Activated CD4-positive, CD25-positive, alpha-beta regulatory T cell treated with anti-CD3 and anti-CD28 coated beads, Interleukin-2, amount 50 U/mL, for 16 hours (primary cell): Measurements from ENCODE around the gene RSRC2.
"Not testable (repeated sequence)": the region's sequence is repeated elsewhere in the genome, so short reads cannot be mapped to it uniquely, and the experiment has no call there.

Experiments used
- DNase-seq: peaks from one replicate; pipeline ENCODE4 v3.0.0-alpha.2; 2020; ENCODE audit warnings: low read depth, low spot score

RSRC2 gene, protein sequence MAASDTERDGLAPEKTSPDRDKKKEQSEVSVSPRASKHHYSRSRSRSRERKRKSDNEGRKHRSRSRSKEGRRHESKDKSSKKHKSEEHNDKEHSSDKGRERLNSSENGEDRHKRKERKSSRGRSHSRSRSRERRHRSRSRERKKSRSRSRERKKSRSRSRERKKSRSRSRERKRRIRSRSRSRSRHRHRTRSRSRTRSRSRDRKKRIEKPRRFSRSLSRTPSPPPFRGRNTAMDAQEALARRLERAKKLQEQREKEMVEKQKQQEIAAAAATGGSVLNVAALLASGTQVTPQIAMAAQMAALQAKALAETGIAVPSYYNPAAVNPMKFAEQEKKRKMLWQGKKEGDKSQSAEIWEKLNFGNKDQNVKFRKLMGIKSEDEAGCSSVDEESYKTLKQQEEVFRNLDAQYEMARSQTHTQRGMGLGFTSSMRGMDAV

GRCh38 chr12:122526683-122527477, at the start of gene RSRC2, which contains the start of gene KNTC1:
RSRC2 (minus strand) TSS chr12:122526936; CDS start chr12:122526853, 83 bp downstream.
KNTC1 (plus strand) TSS chr12:122527249; CDS start chr12:122530064, 2,815 bp downstream.
- DNase-seq: peak; percentile 99

GRCh38 chr12:122571821-122572220, 45.1 kb upstream of the RSRC2 start:
- DNase-seq: no peak

- DNase-seq: not testable (repeated sequence)
Observed at GRCh38 chr12:122570006-122570405, 43.3 kb upstream of the RSRC2 start.

GRCh38 chr12:122569288-122569687, 42.6 kb upstream of the RSRC2 start:
- no peak for DNase-seq

- DNase-seq: not testable (repeated sequence)
Observed at GRCh38 chr12:122566816-122567215, 40.1 kb upstream of the RSRC2 start.

- DNase-seq: no peak
Observed at GRCh38 chr12:122563361-122563760, 36.6 kb upstream of the RSRC2 start.

- DNase-seq: no peak
Observed at GRCh38 chr12:122560138-122560537, 33.4 kb upstream of the RSRC2 start.

- DNase-seq: no peak
Observed at GRCh38 chr12:122558745-122559641, 32.3 kb upstream of the RSRC2 start.

DNA sequence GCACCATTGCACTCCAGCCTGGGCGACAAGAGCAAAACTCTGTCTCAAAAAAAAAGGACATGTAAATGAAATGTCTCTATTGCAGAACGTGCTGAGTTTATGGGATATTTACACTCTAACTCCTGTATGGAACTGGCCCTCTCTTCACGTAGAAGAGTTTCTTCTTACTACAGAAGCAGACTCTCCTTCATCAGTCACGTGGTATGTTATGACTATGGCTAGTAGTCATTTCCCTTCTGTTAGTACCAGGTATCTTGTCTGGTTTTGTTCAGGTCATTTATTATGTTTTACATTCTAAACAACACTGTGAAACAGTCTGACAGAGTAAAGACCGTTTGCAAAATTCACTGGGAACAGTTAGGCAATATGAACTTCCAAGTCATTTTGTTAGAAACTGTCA, 20.6 kb upstream of the RSRC2 start:
- no peak for DNase-seq

DNA sequence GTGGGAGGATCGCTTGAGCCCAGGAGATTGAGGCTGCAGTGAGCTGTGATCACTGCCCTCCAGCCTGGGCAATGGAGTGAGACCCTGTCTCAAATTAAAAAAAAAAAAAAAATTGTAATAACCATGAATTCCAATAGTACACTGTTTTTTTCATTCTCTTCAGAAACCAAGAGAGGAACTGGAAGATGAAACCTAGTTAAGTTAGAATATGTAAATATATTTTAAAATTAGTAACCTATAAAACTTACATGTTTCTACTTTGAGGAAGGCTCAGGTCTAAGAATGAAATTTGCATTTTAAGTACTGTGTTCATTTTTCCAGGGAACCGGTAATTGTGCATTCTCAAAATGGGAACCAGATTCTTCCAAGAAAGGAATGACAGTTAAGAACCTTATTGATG, 19.1 kb upstream of the RSRC2 start:
- no peak for DNase-seq

- no peak for DNase-seq
Observed at GRCh38 chr12:122544537-122544936, 17.8 kb upstream of the RSRC2 start.

DNA sequence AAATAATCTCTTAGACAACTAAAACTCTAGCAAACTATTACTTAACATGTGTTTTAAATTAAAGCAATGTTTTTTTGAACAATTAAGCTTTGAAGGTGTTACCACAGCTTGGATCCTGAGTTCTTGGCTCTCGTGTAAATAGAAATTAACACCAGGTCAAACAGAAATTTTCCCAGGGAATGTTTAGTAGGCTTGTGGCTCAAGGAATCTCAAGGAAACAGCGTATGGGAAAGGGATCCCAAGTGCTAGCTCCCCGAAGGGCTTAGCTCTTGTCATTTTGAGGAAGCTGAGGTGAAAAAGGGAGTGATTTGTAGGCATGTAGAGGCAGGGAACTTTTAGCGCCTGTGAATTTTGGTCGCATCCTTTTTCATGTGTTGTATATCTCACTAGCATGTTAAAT, 11.8 kb upstream of the RSRC2 start:
- no peak for DNase-seq

DNA sequence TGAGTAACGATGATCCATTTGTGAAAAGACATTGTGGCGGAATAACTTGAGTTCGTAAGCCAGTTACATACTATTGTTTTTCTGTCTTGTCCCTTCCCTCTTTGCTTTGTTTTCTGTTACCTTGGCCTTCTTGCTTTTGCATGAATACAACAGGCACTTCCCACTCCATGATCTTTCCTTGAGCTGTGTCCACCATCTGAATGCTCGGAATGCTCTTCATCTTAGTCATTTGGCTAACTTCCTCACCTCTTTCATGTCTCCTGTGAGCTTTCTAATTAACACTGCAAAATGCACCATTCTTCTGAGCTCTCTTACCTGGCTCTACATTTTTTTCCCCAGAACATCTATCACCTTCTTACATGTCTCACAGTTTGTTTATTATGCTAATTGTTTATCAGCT, 10.3 kb upstream of the RSRC2 start:
- no peak for DNase-seq

GRCh38 chr12:122533856-122534255, 7.1 kb upstream of the RSRC2 start:
- DNase-seq: no peak

DNA sequence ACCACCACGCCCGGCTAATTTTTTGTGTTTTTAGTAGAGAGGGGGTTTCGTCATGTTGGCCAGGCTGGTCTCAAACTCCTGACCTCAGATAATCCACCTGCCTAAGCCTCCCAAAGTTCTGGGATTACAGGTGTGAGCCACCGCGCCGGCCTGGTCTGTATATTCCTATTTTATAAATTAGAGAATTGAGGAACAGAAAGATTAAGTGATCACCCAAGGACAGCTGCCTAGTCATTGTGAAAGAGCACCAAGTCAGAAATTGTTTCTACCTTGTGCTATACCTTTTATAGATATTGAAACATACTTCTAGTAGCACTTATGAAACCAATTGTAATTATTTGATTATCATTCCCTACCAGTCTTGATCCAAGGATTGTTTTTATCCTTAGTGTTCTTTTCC, 2.3 kb upstream of the RSRC2 start:
- no peak for DNase-seq

DNA sequence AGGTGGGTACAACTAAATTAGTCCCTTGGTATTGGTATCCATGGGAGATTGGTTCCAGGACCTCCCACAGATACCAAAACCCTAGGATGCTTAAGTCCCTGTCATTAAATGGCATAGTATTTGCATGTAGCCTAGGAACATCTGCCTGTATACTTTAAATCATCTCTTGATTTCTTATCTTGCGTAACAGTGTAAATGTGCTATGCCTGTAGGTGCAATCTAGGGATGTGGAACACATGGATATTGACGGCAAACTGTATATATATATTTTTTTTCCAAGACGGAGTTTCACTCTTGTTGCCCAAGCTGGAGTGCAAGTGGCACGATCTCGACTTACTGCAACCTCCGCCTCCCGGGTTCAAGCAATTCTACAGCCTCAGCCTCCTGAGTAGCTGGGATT, 1.8 kb upstream of the RSRC2 start:
- DNase-seq: no peak

DNA sequence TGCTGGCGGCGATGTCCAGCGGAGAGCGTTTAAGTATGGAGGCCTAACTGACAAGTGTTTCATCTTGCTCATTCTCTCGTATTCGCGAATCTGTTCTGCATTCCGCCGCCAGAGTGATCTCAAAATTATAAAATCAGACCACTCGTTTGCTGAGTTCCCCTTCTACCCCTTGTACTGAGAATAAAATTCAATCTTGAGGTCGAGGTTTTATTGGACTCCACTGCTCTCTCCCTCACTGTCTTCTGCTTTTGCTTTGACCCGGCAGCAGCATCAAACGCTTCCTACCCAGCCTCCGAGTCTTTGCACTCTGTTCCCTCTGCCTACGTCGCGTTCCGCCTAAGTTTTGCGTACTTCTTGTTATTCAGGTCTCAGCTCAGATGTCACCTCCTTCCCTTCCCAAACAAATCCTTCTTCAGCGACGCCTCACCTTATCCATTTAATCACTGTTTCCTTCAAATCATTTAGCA, 775 bp upstream of the RSRC2 start:
- DNase-seq: peak; percentile 10

DNA sequence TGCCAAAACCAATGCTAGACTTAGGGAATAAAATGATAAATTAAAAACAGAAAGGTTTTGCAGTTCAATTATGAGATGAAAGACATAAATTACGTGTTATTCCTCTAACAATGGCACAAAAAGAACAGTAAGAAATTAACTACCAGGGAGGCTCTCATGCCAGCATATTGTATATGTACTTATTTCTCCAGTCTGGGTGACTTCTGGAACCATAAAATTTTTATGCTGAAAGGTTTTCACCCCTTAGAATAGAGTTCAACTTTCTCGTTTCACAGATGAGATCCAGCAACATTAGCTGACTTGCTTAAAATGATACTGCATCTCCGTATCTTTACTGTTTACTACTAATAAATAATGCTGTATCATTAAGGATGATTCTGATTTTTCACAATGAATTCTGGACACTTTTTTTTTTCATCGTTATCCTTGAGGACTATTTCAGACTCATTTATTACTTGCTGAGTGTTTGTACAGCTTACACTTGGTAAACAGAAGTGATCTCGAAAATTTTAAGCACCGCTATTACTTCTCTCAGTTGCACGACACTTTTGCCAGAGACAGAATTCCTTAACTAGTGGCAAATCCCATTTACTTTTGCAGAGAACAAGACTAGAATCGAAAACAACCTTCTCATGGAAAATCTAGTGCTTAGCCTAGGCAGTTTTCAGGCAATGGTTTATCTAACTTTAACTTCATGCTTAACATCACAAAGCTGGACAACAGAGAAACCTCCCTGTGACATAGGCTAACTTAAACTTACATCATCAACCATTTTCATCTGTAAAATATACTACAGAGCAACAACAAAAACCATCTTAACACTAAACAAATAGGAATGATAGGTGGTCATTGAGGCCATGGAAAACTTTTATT, 2.7 kb downstream of the RSRC2 start:
- DNase-seq: no peak

DNA sequence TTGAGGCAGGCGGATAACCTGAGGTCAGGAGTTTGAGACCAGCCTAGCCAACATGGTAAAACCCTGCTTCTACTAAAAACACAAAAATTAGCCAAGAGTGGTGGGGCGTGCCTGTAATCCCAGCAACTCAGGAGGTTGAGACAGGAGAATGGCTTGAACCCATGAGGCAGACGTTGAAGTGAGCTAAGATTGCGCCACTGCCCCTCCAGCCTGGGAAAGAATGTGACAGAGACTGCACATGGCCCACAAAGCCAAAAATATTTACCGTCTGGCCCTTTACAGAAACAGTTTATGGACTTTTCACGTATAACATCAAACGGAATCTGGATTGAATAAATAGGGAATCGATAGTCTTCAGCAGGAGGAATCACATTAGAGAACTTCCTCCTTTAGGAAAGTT, 3.5 kb downstream of the RSRC2 start:
- DNase-seq: no peak

- no peak for DNase-seq
Observed at GRCh38 chr12:122520676-122521075, 6.1 kb downstream of the RSRC2 start.

DNA sequence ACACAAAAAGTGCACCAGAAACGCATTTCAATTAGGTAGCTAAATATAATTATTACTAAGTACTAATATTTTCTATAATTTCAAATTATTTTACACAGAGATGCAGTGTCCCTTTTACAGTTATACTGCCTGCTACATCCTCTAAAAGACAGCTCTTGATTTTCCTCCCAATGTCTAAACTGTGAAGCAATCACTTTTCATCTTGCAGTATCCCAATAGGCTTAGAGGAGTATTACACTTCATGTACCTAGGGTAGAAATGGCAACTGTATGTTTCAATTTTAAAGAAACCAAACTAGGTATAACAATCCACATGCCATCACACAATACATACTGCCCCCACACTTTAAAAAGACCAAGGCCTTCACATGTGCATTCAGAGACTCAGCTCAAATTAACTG, 7.3 kb downstream of the RSRC2 start:
- no peak for DNase-seq
